Heart left ventricle (tissue), 13 donors: ENCODE results near the gene UBR7.
"Not testable (repeated sequence)": the region's sequence is repeated elsewhere in the genome, so short reads cannot be mapped to it uniquely, and the experiment has no call there.

ENCODE experiments used
- POLR2A ChIP-seq, 2 donors: fragments of 450-650 bp; IDR thresholded peaks; one replicate each; pipeline ENCODE4 v1.6.1; 2017; ENCODE audit warnings: antibody characterized with exemption in 2 of 2, mild to moderate bottlenecking in 2 of 2, moderate library complexity in 2 of 2
- TF ChIP-seq, protein P1 (sequence below), 12 donors: fragments of 200-600 bp; sonication (generic) in 4 of 12; IDR thresholded peaks; one replicate each; pipeline versions ENCODE4 v1.5.0 to v1.8.0; 2018 to 2022; ENCODE audit warnings: antibody characterized with exemption in 12 of 12, mild to moderate bottlenecking in 5 of 12
- donor health status: ischemic (EF 13 %, LVEDD 7.1; RV severe dilation, severe dysfunction).
- donor health status: DM: no; HTN: yes; CAD: no.
- donor health status: DM: no; HTN: no; CAD: no.
- donor health status: ischemic (EF 25% LVEDD 6.9; RV normal size, moderate dysfunction).
- donor health status: ischemic (EF 25% LVEDD 5.7; RV mildly dilated, moderate dysfunction).
- donor health status: ischemic (EF 35%, LVEDD 5.7; RV mildly dilated, moderate dysfunction).
- donor health status: nonischemic (EF 11% LVEDD 7.7; RV severe dilation, severe dysfunction).
- donor health status: DM: yes; HTN: yes; CAD: no.
- donor health status: PGD.
- donor health status: ischemic (EF 29% LVEDD 5.4; RV normal size, mild dysfunction).
- donor health status: nonischemic (EF 23%, LVEDD 6.1; RV moderate dilation, normal function).

DNA sequence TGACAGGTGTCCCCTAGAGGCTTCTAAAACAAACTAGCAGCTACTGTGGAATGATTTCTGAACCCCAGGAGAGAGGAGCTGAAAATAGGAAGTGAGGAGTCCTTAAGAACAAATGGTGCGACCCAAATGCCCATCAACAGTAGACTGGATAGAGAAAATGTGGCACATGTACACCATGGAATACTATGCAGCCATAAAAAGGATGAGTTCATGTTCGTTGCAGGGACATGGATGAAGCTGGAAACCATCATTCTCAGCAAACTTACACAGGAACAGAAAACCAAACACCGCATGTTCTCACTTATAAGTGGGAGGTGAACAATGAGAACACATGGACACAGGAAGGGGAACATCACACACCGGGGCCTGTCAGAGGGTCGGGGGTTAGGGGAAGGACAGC is 26.0 kb downstream of the UBR7 start:
- TF ChIP-seq, protein P1, sequence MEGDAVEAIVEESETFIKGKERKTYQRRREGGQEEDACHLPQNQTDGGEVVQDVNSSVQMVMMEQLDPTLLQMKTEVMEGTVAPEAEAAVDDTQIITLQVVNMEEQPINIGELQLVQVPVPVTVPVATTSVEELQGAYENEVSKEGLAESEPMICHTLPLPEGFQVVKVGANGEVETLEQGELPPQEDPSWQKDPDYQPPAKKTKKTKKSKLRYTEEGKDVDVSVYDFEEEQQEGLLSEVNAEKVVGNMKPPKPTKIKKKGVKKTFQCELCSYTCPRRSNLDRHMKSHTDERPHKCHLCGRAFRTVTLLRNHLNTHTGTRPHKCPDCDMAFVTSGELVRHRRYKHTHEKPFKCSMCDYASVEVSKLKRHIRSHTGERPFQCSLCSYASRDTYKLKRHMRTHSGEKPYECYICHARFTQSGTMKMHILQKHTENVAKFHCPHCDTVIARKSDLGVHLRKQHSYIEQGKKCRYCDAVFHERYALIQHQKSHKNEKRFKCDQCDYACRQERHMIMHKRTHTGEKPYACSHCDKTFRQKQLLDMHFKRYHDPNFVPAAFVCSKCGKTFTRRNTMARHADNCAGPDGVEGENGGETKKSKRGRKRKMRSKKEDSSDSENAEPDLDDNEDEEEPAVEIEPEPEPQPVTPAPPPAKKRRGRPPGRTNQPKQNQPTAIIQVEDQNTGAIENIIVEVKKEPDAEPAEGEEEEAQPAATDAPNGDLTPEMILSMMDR (IDR thresholded peaks at IDR 0.05): not testable (repeated sequence)
- not testable (repeated sequence) for TF ChIP-seq POLR2A (IDR thresholded peaks at IDR 0.05)
